Left ventricle myocardium inferior (tissue), 1 donor: ENCODE data around the gene CLMN. TPM values are rescaled to one million over a fixed set of nuclear protein-coding genes. Genes with fewer than 3 reads are reported as not detected.

ENCODE experiments used
- DNase-seq: peaks from one replicate; pipeline ENCODE4 v3.0.0-alpha.2; 2020
- H3K27ac ChIP-seq: fragments of 200-600 bp; replicated peaks from 2 replicates; pipeline ENCODE4 v1.8.0; 2021
- H3K27me3 ChIP-seq: fragments of 200-600 bp; 2 replicates; pipeline ENCODE4 v1.8.0; 2021; ENCODE audit warnings: low read depth
- H3K36me3 ChIP-seq: fragments of 200-600 bp; 2 replicates; pipeline ENCODE4 v1.8.0; 2021
- H3K4me1 ChIP-seq: fragments of 200-600 bp; 2 replicates; pipeline ENCODE4 v1.8.0; 2021
- H3K4me3 ChIP-seq: fragments of 200-600 bp; 2 replicates; pipeline ENCODE4 v1.8.0; 2021; ENCODE audit warnings: mild to moderate bottlenecking, moderate library complexity
- H3K9me3 ChIP-seq: fragments of 200-600 bp; replicated peaks from 2 replicates; pipeline ENCODE4 v1.8.0; 2021
- intact Hi-C: fragments of 100-400 bp; cut with micrococcal nuclease; formaldehyde crosslinking; loops from one replicate; pipeline ENCODE4 v1.11.0; 2022
- total RNA-seq: library from RNA; stranded (reverse); fragmentation: NEBNext Ultra II Directional; extraction: Animal tissue kit (Norgen Biotek cat#: 25700); gene quantifications from one replicate; pipeline ENCODE4 v1.2.1, GENCODE V29; 2021
- TF ChIP-seq, protein P1 (sequence below): fragments of 200-600 bp; IDR thresholded peaks from 2 replicates; pipeline ENCODE4 v1.8.0; 2021; ENCODE audit warnings: antibody characterized with exemption, mild to moderate bottlenecking, borderline replicate concordance
- donor health status: DM: no; HTN: yes; CAD: no; lungs with severe emphysema.

The CLMN gene
- total RNA-seq, 1 donor from 2014 or later: 3.7 TPM

- H3K4me3 ChIP-seq: no peak overlapping the region
- no peaks in the 10 kb centered on the region for H3K36me3 ChIP-seq
- intact Hi-C loops: no loop called here
- H3K27ac ChIP-seq: no peak overlapping the region
- peaks cover 93% of the 10 kb centered on the region for H3K4me1 ChIP-seq
- DNase-seq: no peak
- H3K9me3 ChIP-seq: no peaks in the 10 kb centered on the region
- TF ChIP-seq, protein P1, sequence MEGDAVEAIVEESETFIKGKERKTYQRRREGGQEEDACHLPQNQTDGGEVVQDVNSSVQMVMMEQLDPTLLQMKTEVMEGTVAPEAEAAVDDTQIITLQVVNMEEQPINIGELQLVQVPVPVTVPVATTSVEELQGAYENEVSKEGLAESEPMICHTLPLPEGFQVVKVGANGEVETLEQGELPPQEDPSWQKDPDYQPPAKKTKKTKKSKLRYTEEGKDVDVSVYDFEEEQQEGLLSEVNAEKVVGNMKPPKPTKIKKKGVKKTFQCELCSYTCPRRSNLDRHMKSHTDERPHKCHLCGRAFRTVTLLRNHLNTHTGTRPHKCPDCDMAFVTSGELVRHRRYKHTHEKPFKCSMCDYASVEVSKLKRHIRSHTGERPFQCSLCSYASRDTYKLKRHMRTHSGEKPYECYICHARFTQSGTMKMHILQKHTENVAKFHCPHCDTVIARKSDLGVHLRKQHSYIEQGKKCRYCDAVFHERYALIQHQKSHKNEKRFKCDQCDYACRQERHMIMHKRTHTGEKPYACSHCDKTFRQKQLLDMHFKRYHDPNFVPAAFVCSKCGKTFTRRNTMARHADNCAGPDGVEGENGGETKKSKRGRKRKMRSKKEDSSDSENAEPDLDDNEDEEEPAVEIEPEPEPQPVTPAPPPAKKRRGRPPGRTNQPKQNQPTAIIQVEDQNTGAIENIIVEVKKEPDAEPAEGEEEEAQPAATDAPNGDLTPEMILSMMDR: no peak
- no peaks in the 10 kb centered on the region for H3K27me3 ChIP-seq
These were observed 168.1 kb downstream of the CLMN start for GRCh38 chr14:95151561-95151960.

DNA sequence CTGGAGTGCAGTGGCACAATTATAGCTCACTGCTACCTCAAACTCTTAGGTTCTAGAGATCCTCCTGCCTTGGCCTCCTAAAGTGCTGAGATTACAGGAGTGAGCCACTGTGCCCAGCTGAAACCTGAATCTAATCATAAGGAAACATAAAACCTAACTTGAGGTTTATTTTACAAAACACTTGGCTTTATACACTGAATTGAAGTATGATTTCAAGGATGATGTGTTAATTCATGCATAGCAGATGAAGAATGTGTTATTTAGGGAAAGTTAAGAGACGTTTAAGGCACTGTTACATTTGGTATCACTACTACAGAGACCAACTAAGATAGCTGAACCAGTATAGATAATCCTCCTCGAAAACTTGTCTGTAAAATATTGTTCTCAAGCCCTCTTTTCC is 168.8 kb downstream of the CLMN start:
- Histone ChIP-seq H3K36me3 (no peaks in the 10 kb centered on the region), H3K27me3 (no peaks in the 10 kb centered on the region), H3K4me3 (no peak overlapping the region), H3K4me1 (peaks cover 87% of the 10 kb centered on the region), H3K9me3 (peaks cover 1% of the 10 kb centered on the region), H3K27ac (no peak overlapping the region)
- intact Hi-C loops: no loop called here
- DNase-seq: no peak
- TF ChIP-seq, protein P1: no peak

DNA sequence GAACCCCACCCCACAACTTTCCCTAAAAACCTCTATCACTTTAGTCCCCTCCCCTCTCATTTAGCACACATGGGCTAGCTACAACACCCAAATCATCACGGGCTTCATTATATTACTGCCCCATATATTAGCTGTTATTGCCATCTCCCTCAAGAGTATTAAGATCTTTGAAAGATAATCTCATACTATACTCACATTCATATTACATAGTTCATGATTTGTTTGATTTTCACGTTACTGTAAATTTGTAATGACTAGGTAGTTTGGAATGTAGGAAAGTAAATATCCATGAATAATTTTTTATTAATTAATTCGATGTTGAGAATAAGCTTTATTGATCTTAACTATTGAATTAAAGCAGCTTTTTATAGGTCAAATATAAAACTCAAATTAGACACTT is 170.3 kb downstream of the CLMN start:
- Histone ChIP-seq H3K27ac (no peak overlapping the region), H3K4me3 (no peak overlapping the region), H3K27me3 (no peaks in the 10 kb centered on the region), H3K4me1 (peaks cover 74% of the 10 kb centered on the region), H3K9me3 (peaks cover 16% of the 10 kb centered on the region), H3K36me3 (no peaks in the 10 kb centered on the region)
- TF ChIP-seq, protein P1: no peak
- DNase-seq: no peak
- intact Hi-C loops: no loop called here

- no peak overlapping the region for H3K27ac ChIP-seq
- TF ChIP-seq, protein P1: no peak
- no peak overlapping the region for H3K4me3 ChIP-seq
- intact Hi-C loops: no loop called here
- H3K36me3 ChIP-seq: no peaks in the 10 kb centered on the region
- H3K9me3 ChIP-seq: peaks cover 18% of the 10 kb centered on the region
- no peak for DNase-seq
- no peaks in the 10 kb centered on the region for H3K27me3 ChIP-seq
- H3K4me1 ChIP-seq: peaks cover 77% of the 10 kb centered on the region
These were observed 172.1 kb downstream of the CLMN start for GRCh38 chr14:95147597-95147996.

DNA sequence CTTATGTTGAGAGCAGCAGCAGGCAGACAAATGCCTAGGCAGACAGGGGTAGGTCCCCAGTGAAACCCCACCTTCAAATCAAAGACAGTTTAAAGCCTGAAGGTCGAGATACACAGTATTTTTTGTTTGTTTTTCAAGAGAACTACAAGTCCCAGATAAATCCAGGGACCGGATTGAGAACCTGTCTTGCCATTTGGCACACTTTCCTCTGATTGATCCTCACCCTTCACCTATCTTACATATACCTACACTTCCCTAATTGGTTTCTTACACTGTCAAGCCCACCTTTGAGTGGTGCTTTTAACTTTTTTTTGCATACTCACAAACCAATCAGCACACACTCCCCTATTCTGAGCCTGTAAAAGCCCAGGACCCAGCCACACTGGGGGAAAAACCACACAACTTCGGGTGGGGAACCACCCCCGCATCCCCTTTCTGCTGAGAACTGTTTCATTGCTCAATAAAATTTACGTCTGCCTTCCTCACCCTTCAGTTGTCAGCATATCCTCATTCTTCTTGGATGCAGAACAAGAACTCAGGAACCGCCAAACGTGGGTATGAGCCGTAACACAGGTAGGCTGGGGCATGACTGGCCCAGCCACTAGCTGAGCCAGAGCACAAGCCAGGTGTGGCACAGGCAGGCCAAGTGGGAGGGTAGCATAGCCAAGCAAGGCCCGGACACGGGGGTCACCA is 173.5 kb downstream of the CLMN start:
- no peaks in the 10 kb centered on the region for H3K27me3 ChIP-seq

More for the DNA sequence above, 173.5 kb downstream of the CLMN start:
- Histone ChIP-seq H3K4me1 (peaks cover 77% of the 10 kb centered on the region), H3K9me3 (peaks cover 18% of the 10 kb centered on the region), H3K36me3 (no peaks in the 10 kb centered on the region), H3K4me3 (no peak overlapping the region), H3K27ac (no peak overlapping the region)
- intact Hi-C loops: no loop called here
- DNase-seq: no peak
- TF ChIP-seq, protein P1: no peak
